ENCODE results near the gene SEPTIN12. TPM values are rescaled to one million over a fixed set of nuclear protein-coding genes. Genes with fewer than 3 reads are reported as not detected.

Gene SEPTIN12
- polyA plus RNA-seq, 3 donors = not detected

- peaks cover 10% of the 10 kb centered on the region for H4K20me1 ChIP-seq (ENCODE audit: insufficient read depth, low read length)
- no peak overlapping the region for H3K4me3 Mint-ChIP-seq
- DNase-seq = no peak
- H3K9me3 Mint-ChIP-seq = no peaks in the 10 kb centered on the region
- no peak overlapping the region for H2AFZ ChIP-seq (ENCODE audit: insufficient read depth, low read depth, low read length, poor library complexity, severe bottlenecking)
- H3K4me1 ChIP-seq (ENCODE audit: control insufficient read depth in 1 of 2, insufficient read depth in 2 of 2, low read length in 2 of 2) = no peaks in the 10 kb centered on the region
- no peak overlapping the region for H3K27ac ChIP-seq (ENCODE audit: low read depth in 1 of 2, low read length in 2 of 2)
- no peaks in the 10 kb centered on the region for H3K27me3 ChIP-seq (ENCODE audit: control insufficient read depth in 2 of 2, insufficient read depth in 2 of 2, low read length in 2 of 2)
- peaks cover 0 to 2% (median 0%) of the 10 kb centered on the region in 3 donors for H3K27me3 Mint-ChIP-seq (ENCODE audit: low read depth in 3 of 3)
- H3K27ac Mint-ChIP-seq = peak overlapping the region in 1 of 7 donors; percentile 42
- no peak for TF ChIP-seq CTCF (IDR thresholded peaks at IDR 0.05)
- WGBS (ENCODE audit: insufficient coverage) = 99% methylated on average over 6 of the region's 6 CpGs
- peaks cover 83 to 99% of the 10 kb centered on the region in 2 donors for H3K36me3 ChIP-seq (replicated peaks in 1 of 2; ENCODE audit: control insufficient read depth in 1 of 2, insufficient read depth in 2 of 2, low read length in 2 of 2)
- no peak overlapping the region for H3K9ac ChIP-seq (ENCODE audit: insufficient read depth, low read length, poor library complexity, severe bottlenecking)
- no peak overlapping the region for H3K4me3 ChIP-seq (replicated peaks in 1 of 3; ENCODE audit: low read depth in 2 of 3, low read length in 3 of 3)
- peaks cover 84 to 99% of the 10 kb centered on the region in 2 donors for H3K36me3 Mint-ChIP-seq
- H3K79me2 ChIP-seq (ENCODE audit: insufficient read depth, low read length) = no peaks in the 10 kb centered on the region
- H3K9me3 ChIP-seq (replicated peaks in 1 of 2; ENCODE audit: control insufficient read depth in 1 of 2, insufficient read depth in 1 of 2, low read length in 2 of 2) = no peaks in the 10 kb centered on the region
- no peak overlapping the region for H3K4me2 ChIP-seq (replicated peaks; ENCODE audit: extremely low read depth, low read length, poor library complexity, severe bottlenecking)
- no peaks in the 10 kb centered on the region for H3K4me1 Mint-ChIP-seq
- intact Hi-C loops (cut with micrococcal nuclease) = no loop called here
Measured at GRCh38 chr16:4820652-4821051, 32.5 kb upstream of the SEPTIN12 start.

GRCh38 chr16:4814542-4815173 lies 26.5 kb upstream of the SEPTIN12 start:
- H3K36me3 ChIP-seq (replicated peaks in 1 of 2; ENCODE audit: control insufficient read depth in 1 of 2, insufficient read depth in 2 of 2, low read length in 2 of 2) = peaks cover 79 to 96% of the 10 kb centered on the region in 2 donors
- no peaks in the 10 kb centered on the region for H3K79me2 ChIP-seq (ENCODE audit: insufficient read depth, low read length)
- no peak overlapping the region for H3K9ac ChIP-seq (ENCODE audit: insufficient read depth, low read length, poor library complexity, severe bottlenecking)
- intact Hi-C loops (cut with micrococcal nuclease) = no loop called here
- WGBS (ENCODE audit: insufficient coverage) = 94% methylated on average over 10 of the region's 16 CpGs
- Mint-ChIP-seq H3K27me3 (ENCODE audit: low read depth in 3 of 3) (peaks cover 0 to 2% (median 2%) of the 10 kb centered on the region in 3 donors), H3K36me3 (peaks cover 84 to 99% of the 10 kb centered on the region in 2 donors), H3K4me3 (no peak overlapping the region), H3K4me1 (no peaks in the 10 kb centered on the region), H3K9me3 (peaks cover 0 to 1% (median 0%) of the 10 kb centered on the region in 7 donors), H3K27ac (peak overlapping the region in 3 of 7 donors; percentile 13 to 81 (median 25))
- no peaks in the 10 kb centered on the region for H3K4me1 ChIP-seq (ENCODE audit: control insufficient read depth in 1 of 2, insufficient read depth in 2 of 2, low read length in 2 of 2)
- no peak overlapping the region for H3K27ac ChIP-seq (ENCODE audit: low read depth in 1 of 2, low read length in 2 of 2)
- H3K27me3 ChIP-seq (ENCODE audit: control insufficient read depth in 2 of 2, insufficient read depth in 2 of 2, low read length in 2 of 2) = no peaks in the 10 kb centered on the region
- no peaks in the 10 kb centered on the region for H3K9me3 ChIP-seq (replicated peaks in 1 of 2; ENCODE audit: control insufficient read depth in 1 of 2, insufficient read depth in 1 of 2, low read length in 2 of 2)
- TF ChIP-seq CTCF (IDR thresholded peaks at IDR 0.05) = no peak
- no peak overlapping the region for H2AFZ ChIP-seq (ENCODE audit: insufficient read depth, low read depth, low read length, poor library complexity, severe bottlenecking)
- no peak for DNase-seq
- no peak overlapping the region for H3K4me3 ChIP-seq (replicated peaks in 1 of 3; ENCODE audit: low read depth in 2 of 3, low read length in 3 of 3)
- no peaks in the 10 kb centered on the region for H4K20me1 ChIP-seq (ENCODE audit: insufficient read depth, low read length)
- no peak overlapping the region for H3K4me2 ChIP-seq (replicated peaks; ENCODE audit: extremely low read depth, low read length, poor library complexity, severe bottlenecking)
